DND-41 (cell line): ENCODE results near the gene CLPTM1L.
A peak's percentile ranks its signal among the peaks of the same experiment; 100 is the strongest.

Source experiments
- ATAC-seq: fragments of 200-7000 bp; cut with Tn5 transposase; 3 replicates; pipeline ENCODE4 v1.9.1; 2021; ENCODE audit warnings: low read depth; ENCODE audit not compliant: insufficient read depth
- DNase-seq: peaks from one replicate; pipeline ENCODE4 v3.0.0-alpha.2; 2020
- H2AFZ ChIP-seq: 2 replicates; pipeline ENCODE4 v1.6.0; 2012; ENCODE audit warnings: low read depth, low read length
- H3K27ac ChIP-seq: 2 replicates; pipeline ENCODE4 v1.5.1; 2012; ENCODE audit warnings: low read length, inconsistent platforms
- H3K27me3 ChIP-seq: fragments of 200-600 bp; sonication (generic); 2 replicates; pipeline ENCODE4 v1.6.0; 2012; ENCODE audit warnings: low read length, mild to moderate bottlenecking, inconsistent platforms; ENCODE audit not compliant: insufficient read depth, poor library complexity
- H3K36me3 ChIP-seq: 2 replicates; pipeline ENCODE4 v1.5.1; 2012; ENCODE audit warnings: low read length, inconsistent platforms; ENCODE audit not compliant: insufficient read depth
- H3K4me1 ChIP-seq: 2 replicates; pipeline ENCODE4 v1.5.1; 2012; ENCODE audit warnings: mild to moderate bottlenecking, low read length; ENCODE audit not compliant: insufficient read depth
- H3K4me2 ChIP-seq: 2 replicates; pipeline ENCODE4 v1.6.0; 2012; ENCODE audit warnings: mild to moderate bottlenecking, moderate library complexity, low read length, inconsistent platforms; ENCODE audit not compliant: insufficient read depth
- H3K4me3 ChIP-seq, 2 experiments: fragments of 200-600 bp in 1 of 2; shearing (Covaris generic) in 1 of 2; 2 replicates each; pipeline ENCODE4 v1.5.1; 2012 to 2016; ENCODE audit warnings: inconsistent platforms in 2 of 2, low read length in 2 of 2, mild to moderate bottlenecking in 2 of 2, low read depth in 1 of 2, moderate library complexity in 1 of 2
- H3K79me2 ChIP-seq: 2 replicates; pipeline ENCODE4 v1.6.0; 2012; ENCODE audit warnings: low read length, inconsistent platforms; ENCODE audit not compliant: insufficient read depth
- H3K9ac ChIP-seq: 2 replicates; pipeline ENCODE4 v1.6.0; 2012; ENCODE audit warnings: low read depth, mild to moderate bottlenecking, inconsistent platforms, low read length, moderate library complexity
- H3K9me3 ChIP-seq: 2 replicates; pipeline ENCODE4 v1.5.1; 2012; ENCODE audit warnings: low read length, moderate library complexity, mild to moderate bottlenecking, inconsistent platforms; ENCODE audit not compliant: insufficient read depth, severe bottlenecking
- H4K20me1 ChIP-seq: 2 replicates; pipeline ENCODE4 v1.6.0; 2012; ENCODE audit warnings: low read length; ENCODE audit not compliant: insufficient read depth
- CTCF ChIP-seq: IDR thresholded peaks from 2 replicates; pipeline ENCODE4 v1.5.1; 2012; ENCODE audit warnings: borderline replicate concordance, low read length, moderate library complexity, mild to moderate bottlenecking; ENCODE audit not compliant: poor library complexity, severe bottlenecking; ENCODE audit errors: extremely low read depth
- EZH2 ChIP-seq: IDR thresholded peaks from 3 replicates; pipeline ENCODE4 v1.6.1; 2012; ENCODE audit warnings: borderline replicate concordance, low read depth, mild to moderate bottlenecking, moderate library complexity, low read length, inconsistent platforms; ENCODE audit not compliant: severe bottlenecking

CLPTM1L gene

GRCh38 chr5:1344975-1345838 lies at the start of gene CLPTM1L:
Gene CLPTM1L, minus strand, starts transcription at chr5:1345099. Its CDS starts 258 bp downstream, at chr5:1344841.
- Histone ChIP-seq H3K27me3 (no peaks in the 10 kb centered on the region), H3K9me3 (no peaks in the 10 kb centered on the region), H2AFZ (peak within 1 kb of the TSS; percentile 67), H4K20me1 (peaks cover 32% of the 10 kb centered on the region), H3K4me2 (peak within 1 kb of the TSS; percentile 98), H3K79me2 (peaks cover 58% of the 10 kb centered on the region), H3K9ac (peak within 1 kb of the TSS; percentile 86), H3K4me1 (peaks cover 49% of the 10 kb centered on the region), H3K36me3 (peaks cover 39% of the 10 kb centered on the region), H3K27ac (peak within 1 kb of the TSS; percentile 89), H3K4me3 (peak within 1 kb of the TSS; percentile 69 to 89)
- DNase-seq (peak; percentile 88), ATAC-seq (peak; percentile 90)
- TF ChIP-seq CTCF (no peak), EZH2 (no peak)

GRCh38 chr5:1393571-1394501 lies 48.9 kb upstream of the CLPTM1L start:
- H3K4me1 ChIP-seq: no peaks in the 10 kb centered on the region
- DNase-seq (no peak), ATAC-seq (no peak)
- H3K36me3 ChIP-seq: no peaks in the 10 kb centered on the region
- H3K27ac ChIP-seq: no peak overlapping the region
- H3K27me3 ChIP-seq: no peaks in the 10 kb centered on the region
- no peak overlapping the region for H3K4me3 ChIP-seq
- H3K79me2 ChIP-seq: no peaks in the 10 kb centered on the region
- no peaks in the 10 kb centered on the region for H4K20me1 ChIP-seq
- H3K9ac ChIP-seq: no peak overlapping the region
- no peak overlapping the region for H2AFZ ChIP-seq
- H3K4me2 ChIP-seq: no peak overlapping the region
- TF ChIP-seq EZH2 (no peak), CTCF (no peak)
- H3K9me3 ChIP-seq: no peaks in the 10 kb centered on the region

- H4K20me1 ChIP-seq: no peaks in the 10 kb centered on the region
- no peaks in the 10 kb centered on the region for H3K79me2 ChIP-seq
- ATAC-seq: no peak
- H3K4me2 ChIP-seq: no peak overlapping the region
- no peaks in the 10 kb centered on the region for H3K4me1 ChIP-seq
- H3K9ac ChIP-seq: no peak overlapping the region
- no peaks in the 10 kb centered on the region for H3K9me3 ChIP-seq
- no peak overlapping the region for H2AFZ ChIP-seq
- no peak overlapping the region for H3K4me3 ChIP-seq
- TF ChIP-seq CTCF: no peak
- TF ChIP-seq EZH2: no peak
- no peaks in the 10 kb centered on the region for H3K27me3 ChIP-seq
- DNase-seq: no peak
- H3K27ac ChIP-seq: no peak overlapping the region
- H3K36me3 ChIP-seq: no peaks in the 10 kb centered on the region
These were observed 48.1 kb upstream of the CLPTM1L start for GRCh38 chr5:1392801-1393565.
